ENCODE measurements around the gene RELL1. TPM values are rescaled to one million over a fixed set of nuclear protein-coding genes. Genes with fewer than 3 reads are reported as not detected.
A peak's percentile ranks its signal among the peaks of the same experiment; 100 is the strongest.

Gene RELL1
- total and polyA plus RNA-seq, 4 experiments from 2014 or later, result 3.9 to 36.9 (median 21.9) TPM

- Histone ChIP-seq H3K9me3 (ENCODE audit: control insufficient read depth in 1 of 2, low read length in 2 of 2) (no peaks in the 10 kb centered on the region), H3K4me1 (ENCODE audit: insufficient read depth, low read length) (peaks cover 29% of the 10 kb centered on the region), H3K27me3 (ENCODE audit: insufficient read depth, low read length) (no peaks in the 10 kb centered on the region), H3K36me3 (ENCODE audit: insufficient read depth, low read length) (no peaks in the 10 kb centered on the region), H3K4me3 (ENCODE audit: low read length in 2 of 2) (no peak overlapping the region), H3K27ac (ENCODE audit: low read depth, low read length) (no peak overlapping the region)
- Mint-ChIP-seq H3K27ac (peak overlapping the region in 2 of 7 donors; percentile 24 to 62), H3K36me3 (peaks cover 2 to 11% of the 10 kb centered on the region in 2 donors), H3K4me3 (peak overlapping the region in 5 of 8 donors; percentile 7 to 66 (median 35)), H3K9me3 (no peaks in the 10 kb centered on the region), H3K4me1 (peaks cover 38 to 76% (median 52%) of the 10 kb centered on the region in 4 donors), H3K27me3 (no peaks in the 10 kb centered on the region)
- ChIA-PET POLR2A (ENCODE audit: partially characterized antibody) (interaction anchor here (0.6 to 0.8 kb wide), 2 partner anchors 13 to 18 kb away, joined by 3 read pairs; no protein-coding TSS in a partner anchor), CTCF (ENCODE audit: partially characterized antibody) (interaction anchor here (0.8 kb wide), 1 partner anchor 11 kb away, joined by 3 read pairs; no protein-coding TSS in a partner anchor)
- intact Hi-C loops (cut with micrococcal nuclease), result no loop called here
- no peak for DNase-seq
These were observed 18.7 kb downstream of the RELL1 start for GRCh38 chr4:37667197-37668100.

- DNase-seq, result no peak
- POLR2A ChIA-PET (ENCODE audit: partially characterized antibody), result interaction anchor here (0.6 to 0.8 kb wide), 2 partner anchors 14 to 19 kb away, joined by 3 read pairs; no protein-coding TSS in a partner anchor
- no peaks in the 10 kb centered on the region for H3K9me3 Mint-ChIP-seq
- Histone ChIP-seq H3K27me3 (ENCODE audit: insufficient read depth, low read length) (no peaks in the 10 kb centered on the region), H3K36me3 (ENCODE audit: insufficient read depth, low read length) (no peaks in the 10 kb centered on the region), H3K9me3 (ENCODE audit: control insufficient read depth in 1 of 2, low read length in 2 of 2) (no peaks in the 10 kb centered on the region), H3K4me1 (ENCODE audit: insufficient read depth, low read length) (peaks cover 29% of the 10 kb centered on the region), H3K4me3 (ENCODE audit: low read length in 2 of 2) (no peak overlapping the region), H3K27ac (ENCODE audit: low read depth, low read length) (no peak overlapping the region)
- H3K27ac Mint-ChIP-seq, result peak overlapping the region in 4 of 7 donors; percentile 0 to 62 (median 32)
- peaks cover 2 to 11% of the 10 kb centered on the region in 2 donors for H3K36me3 Mint-ChIP-seq
- peaks cover 38 to 75% (median 52%) of the 10 kb centered on the region in 4 donors for H3K4me1 Mint-ChIP-seq
- no peaks in the 10 kb centered on the region for H3K27me3 Mint-ChIP-seq
- intact Hi-C loops (cut with micrococcal nuclease), result no loop called here
- CTCF ChIA-PET (ENCODE audit: partially characterized antibody), result interaction anchor here (0.8 to 1.3 kb wide), 2 partner anchors 10 to 14 kb away, joined by 3 read pairs; no protein-coding TSS in a partner anchor
- H3K4me3 Mint-ChIP-seq, result peak overlapping the region in 7 of 8 donors; percentile 1 to 66 (median 21)
These were observed 19.5 kb downstream of the RELL1 start for GRCh38 chr4:37666625-37667071.

GRCh38 chr4:37665333-37666320 is 20.5 kb downstream of the RELL1 start:
- Histone ChIP-seq H3K4me1 (ENCODE audit: insufficient read depth, low read length) (peaks cover 25% of the 10 kb centered on the region), H3K36me3 (ENCODE audit: insufficient read depth, low read length) (no peaks in the 10 kb centered on the region), H3K4me3 (ENCODE audit: low read length in 2 of 2) (no peak overlapping the region), H3K9me3 (ENCODE audit: control insufficient read depth in 1 of 2, low read length in 2 of 2) (no peaks in the 10 kb centered on the region), H3K27ac (ENCODE audit: low read depth, low read length) (no peak overlapping the region), H3K27me3 (ENCODE audit: insufficient read depth, low read length) (no peaks in the 10 kb centered on the region)
- Mint-ChIP-seq H3K27ac (peak overlapping the region in 6 of 7 donors; percentile 7 to 70 (median 40)), H3K36me3 (peaks cover 2 to 11% of the 10 kb centered on the region in 2 donors), H3K4me1 (peaks cover 39 to 72% (median 49%) of the 10 kb centered on the region in 4 donors), H3K9me3 (no peaks in the 10 kb centered on the region), H3K27me3 (no peaks in the 10 kb centered on the region), H3K4me3 (peak overlapping the region in 3 of 8 donors; percentile 2 to 21 (median 3))
- ChIA-PET CTCF (ENCODE audit: partially characterized antibody) (interaction anchor here (0.7 to 1.3 kb wide), 2 partner anchors 13 to 16 kb away, joined by 3 read pairs; no protein-coding TSS in a partner anchor), POLR2A (ENCODE audit: partially characterized antibody) (no interaction called here)
- intact Hi-C loops (cut with micrococcal nuclease), result no loop called here
- no peak for DNase-seq

- POLR2A ChIA-PET (ENCODE audit: partially characterized antibody), result no interaction called here
- DNase-seq, result no peak
- Histone ChIP-seq H3K4me1 (ENCODE audit: insufficient read depth, low read length) (peaks cover 29% of the 10 kb centered on the region), H3K27me3 (ENCODE audit: insufficient read depth, low read length) (no peaks in the 10 kb centered on the region), H3K27ac (ENCODE audit: low read depth, low read length) (no peak overlapping the region), H3K4me3 (ENCODE audit: low read length in 2 of 2) (no peak overlapping the region), H3K9me3 (ENCODE audit: control insufficient read depth in 1 of 2, low read length in 2 of 2) (no peaks in the 10 kb centered on the region), H3K36me3 (ENCODE audit: insufficient read depth, low read length) (no peaks in the 10 kb centered on the region)
- peaks cover 42 to 73% (median 50%) of the 10 kb centered on the region in 4 donors for H3K4me1 Mint-ChIP-seq
- peak overlapping the region in 2 of 7 donors; percentile 65 to 70 for H3K27ac Mint-ChIP-seq
- no peaks in the 10 kb centered on the region for H3K27me3 Mint-ChIP-seq
- intact Hi-C loops (cut with micrococcal nuclease), result no loop called here
- CTCF ChIA-PET (ENCODE audit: partially characterized antibody), result interaction anchor here (0.5 to 1.5 kb wide), 2 partner anchors 52 to 63 kb away, joined by 4 read pairs; no protein-coding TSS in a partner anchor
- peaks cover 5 to 10% of the 10 kb centered on the region in 2 donors for H3K36me3 Mint-ChIP-seq
- H3K9me3 Mint-ChIP-seq, result no peaks in the 10 kb centered on the region
- no peak overlapping the region for H3K4me3 Mint-ChIP-seq
These were observed 21.5 kb downstream of the RELL1 start for GRCh38 chr4:37664696-37665095.

GRCh38 chr4:37663552-37663951 is 22.6 kb downstream of the RELL1 start:
- ChIA-PET CTCF (ENCODE audit: partially characterized antibody) (interaction anchor here (1.5 kb wide), 1 partner anchor 62 kb away, joined by 4 read pairs; no protein-coding TSS in a partner anchor), POLR2A (ENCODE audit: partially characterized antibody) (no interaction called here)
- no peak overlapping the region for H3K4me3 Mint-ChIP-seq
- Histone ChIP-seq H3K27me3 (ENCODE audit: insufficient read depth, low read length) (no peaks in the 10 kb centered on the region), H3K36me3 (ENCODE audit: insufficient read depth, low read length) (no peaks in the 10 kb centered on the region), H3K9me3 (ENCODE audit: control insufficient read depth in 1 of 2, low read length in 2 of 2) (no peaks in the 10 kb centered on the region), H3K27ac (ENCODE audit: low read depth, low read length) (no peak overlapping the region), H3K4me1 (ENCODE audit: insufficient read depth, low read length) (peaks cover 29% of the 10 kb centered on the region), H3K4me3 (ENCODE audit: low read length in 2 of 2) (no peak overlapping the region)
- intact Hi-C loops (cut with micrococcal nuclease), result no loop called here
- H3K27me3 Mint-ChIP-seq, result no peaks in the 10 kb centered on the region
- no peak overlapping the region for H3K27ac Mint-ChIP-seq
- H3K9me3 Mint-ChIP-seq, result peaks cover 0 to 4% (median 0%) of the 10 kb centered on the region in 8 donors
- peaks cover 48 to 84% (median 59%) of the 10 kb centered on the region in 4 donors for H3K4me1 Mint-ChIP-seq
- DNase-seq, result no peak
- peaks cover 5 to 17% of the 10 kb centered on the region in 2 donors for H3K36me3 Mint-ChIP-seq

GRCh38 chr4:37662861-37663390 is 23.2 kb downstream of the RELL1 start:
- DNase-seq, result no peak
- H3K36me3 Mint-ChIP-seq, result peaks cover 9 to 23% of the 10 kb centered on the region in 2 donors
- Histone ChIP-seq H3K4me3 (ENCODE audit: low read length in 2 of 2) (no peak overlapping the region), H3K27ac (ENCODE audit: low read depth, low read length) (no peak overlapping the region), H3K9me3 (ENCODE audit: control insufficient read depth in 1 of 2, low read length in 2 of 2) (no peaks in the 10 kb centered on the region), H3K27me3 (ENCODE audit: insufficient read depth, low read length) (no peaks in the 10 kb centered on the region), H3K36me3 (ENCODE audit: insufficient read depth, low read length) (no peaks in the 10 kb centered on the region), H3K4me1 (ENCODE audit: insufficient read depth, low read length) (peaks cover 29% of the 10 kb centered on the region)
- peaks cover 48 to 87% (median 60%) of the 10 kb centered on the region in 4 donors for H3K4me1 Mint-ChIP-seq
- no peak overlapping the region for H3K4me3 Mint-ChIP-seq
- H3K27me3 Mint-ChIP-seq, result no peaks in the 10 kb centered on the region
- intact Hi-C loops (cut with micrococcal nuclease), result no loop called here
- no peak overlapping the region for H3K27ac Mint-ChIP-seq
- POLR2A ChIA-PET (ENCODE audit: partially characterized antibody), result no interaction called here
- H3K9me3 Mint-ChIP-seq, result peaks cover 0 to 6% (median 1%) of the 10 kb centered on the region in 8 donors
- CTCF ChIA-PET (ENCODE audit: partially characterized antibody), result no interaction called here
